OCI-LY3 (cell line): ENCODE data around the gene TNK2.

ENCODE experiments used
- CTCF ChIP-seq: fragments of 200-600, 300-600 bp; sonication (generic); IDR thresholded peaks from 2 replicates; pipeline ENCODE4 v1.5.1; 2014; ENCODE audit warnings: antibody characterized with exemption, low read length, low read depth
- EZH2phosphoT487 ChIP-seq: fragments of 200-600 bp; shearing (Covaris generic); IDR thresholded peaks from 2 replicates; pipeline ENCODE4 v1.6.1; 2018; ENCODE audit warnings: antibody characterized with exemption, mixed run types, low read depth

GRCh38 chr3:195883801-195884200 lies 24.6 kb downstream of the TNK2 start:
- TF ChIP-seq CTCF (no peak), EZH2phosphoT487 (no peak)
